Right lobe of liver (tissue), 4 donors: Measurements from ENCODE around the gene KLHL26.

ENCODE experiments used
- CTCF ChIP-seq, 4 donors: fragments of 200-600 bp in 3 of 4; fragments of 450-650 bp in 1 of 4; IDR thresholded peaks; one replicate each; pipeline versions ENCODE4 v1.5.1 to v1.8.0; 2016 to 2022; ENCODE audit warnings: antibody characterized with exemption in 4 of 4, mild to moderate bottlenecking in 2 of 4
- POLR2A ChIP-seq: fragments of 450-650 bp; IDR thresholded peaks from one replicate; pipeline ENCODE4 v1.6.1; 2017; ENCODE audit warnings: antibody characterized with exemption, mild to moderate bottlenecking
- donor health status: DM: no; HTN: no; CAD: no.
- donor health status: DM: no; HTN: no; CAD: no.
- donor health status: DM: no; HTN: yes; CAD: no.

DNA sequence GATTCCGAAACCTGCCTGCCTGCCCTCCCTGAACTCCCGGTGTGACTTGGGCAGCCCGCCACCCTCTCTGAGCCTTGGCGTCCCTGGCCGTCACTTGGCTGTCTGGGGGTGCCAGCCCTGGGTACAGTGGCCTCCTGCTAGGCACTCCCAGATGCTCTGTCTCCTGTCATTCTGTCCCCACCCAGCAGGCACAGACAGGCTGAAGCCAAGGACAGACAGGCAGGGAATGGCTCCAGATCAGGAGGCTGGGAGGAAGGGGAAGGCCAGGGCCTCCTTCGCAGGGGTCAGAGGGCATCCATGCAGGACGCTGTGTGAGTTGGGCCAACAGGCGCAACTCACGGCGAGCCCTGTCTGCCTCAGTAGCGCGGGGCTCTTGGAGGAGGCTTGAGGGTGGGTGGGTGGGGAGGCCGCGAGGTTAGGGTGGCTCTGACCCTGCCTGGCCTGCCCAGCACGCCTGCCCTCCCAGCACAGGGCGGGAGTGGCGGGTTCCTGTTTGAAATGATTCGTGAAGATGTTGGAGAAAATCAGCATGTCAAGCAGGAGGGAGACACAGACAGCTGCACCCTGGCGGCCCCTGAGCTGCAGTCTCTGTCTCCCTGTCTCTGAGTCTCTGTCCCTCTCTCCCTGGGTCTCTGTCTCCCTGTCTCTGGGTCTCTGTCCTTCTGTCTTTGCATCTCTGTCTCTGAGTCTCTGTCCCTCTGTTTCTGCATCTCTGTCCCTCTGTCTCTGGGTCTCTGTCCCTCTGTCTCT lies 19.7 kb downstream of the KLHL26 start:
- TF ChIP-seq CTCF (IDR thresholded peaks at IDR 0.05) (no peak), POLR2A (no peak)
